IMR-90 (cell line): Measurements from ENCODE around the gene MLKL. TPM values are rescaled to one million over a fixed set of nuclear protein-coding genes. Genes with fewer than 3 reads are reported as not detected.

Experiments used
- ATAC-seq: fragments of 200-7000 bp; cut with Tn5 transposase; 2 replicates; pipeline ENCODE4 v1.9.1; 2020; ENCODE audit warnings: low read depth, mild to moderate bottlenecking, moderate library complexity
- BruUV-seq: library from RNA; stranded (reverse); fragments of 400-500 nt; replicated peaks from 2 replicates; lab custom pipeline; 2021; lab: Mats Ljungman, UMichigan
- CTCF ChIA-PET: fragments of 300-600 bp; formaldehyde crosslinking; extraction: SDS; loops from one replicate; lab custom pipeline; 2021; ENCODE audit warnings: antibody characterized with exemption; lab: Yijun Ruan, JAX
- POLR2A ChIA-PET: fragments of 300-600 bp; sonication (Branson Sonifier 250); formaldehyde crosslinking; loops from one replicate; lab custom pipeline; 2022; ENCODE audit warnings: antibody characterized with exemption; ENCODE audit not compliant: unreplicated experiment; lab: Charles Lee
- DNase-seq: peaks from one replicate; pipeline ENCODE4 v3.0.0; 2013
- H2AFZ ChIP-seq: replicated peaks from 2 replicates; pipeline ENCODE3; 2013; ENCODE audit warnings: low read length, mild to moderate bottlenecking; ENCODE audit not compliant: poor library complexity
- H2AK5ac ChIP-seq: 2 replicates; pipeline ENCODE4 v1.6.1; 2013; ENCODE audit warnings: low read depth, low read length, inconsistent platforms
- H2AK9ac ChIP-seq: replicated peaks from 2 replicates; pipeline ENCODE3; 2013; ENCODE audit warnings: mild to moderate bottlenecking, low read depth, low read length, moderate library complexity; ENCODE audit not compliant: poor library complexity
- H2BK120ac ChIP-seq: 2 replicates; pipeline ENCODE4 v1.6.1; 2013; ENCODE audit warnings: low read depth, low read length, inconsistent platforms
- H2BK15ac ChIP-seq: 3 replicates; pipeline ENCODE4 v1.6.1; 2013; ENCODE audit warnings: low read depth, low read length, inconsistent platforms
- H2BK20ac ChIP-seq: 2 replicates; pipeline ENCODE4 v1.6.1; 2013; ENCODE audit warnings: low read depth, mild to moderate bottlenecking, inconsistent platforms, low read length, moderate library complexity
- H2BK5ac ChIP-seq: 2 replicates; pipeline ENCODE4 v1.6.1; 2013; ENCODE audit warnings: mild to moderate bottlenecking, low read depth, low read length, inconsistent platforms; ENCODE audit not compliant: poor library complexity, severe bottlenecking
- H3K14ac ChIP-seq: replicated peaks from 2 replicates; pipeline ENCODE4 v1.6.1; 2013; ENCODE audit warnings: low read depth, low read length, inconsistent platforms
- H3K18ac ChIP-seq: 2 replicates; pipeline ENCODE4 v1.6.1; 2013; ENCODE audit warnings: low read depth, low read length, control low read depth
- H3K23ac ChIP-seq: 2 replicates; pipeline ENCODE4 v1.6.1; 2013; ENCODE audit warnings: low read depth, low read length, inconsistent platforms
- H3K27ac ChIP-seq: 2 replicates; pipeline ENCODE4 v1.5.1; 2013; ENCODE audit warnings: mild to moderate bottlenecking, control low read depth, low read length; ENCODE audit not compliant: insufficient read depth
- H3K27me3 ChIP-seq: 2 replicates; pipeline ENCODE4 v1.6.1; 2013; ENCODE audit warnings: low read length; ENCODE audit not compliant: control insufficient read depth, insufficient read depth
- H3K36me3 ChIP-seq: 2 replicates; pipeline ENCODE4 v1.6.1; 2013; ENCODE audit warnings: low read length, mixed read lengths; ENCODE audit not compliant: control insufficient read depth, insufficient read depth
- H3K4ac ChIP-seq: 2 replicates; pipeline ENCODE4 v1.6.1; 2013; ENCODE audit warnings: low read depth, low read length, inconsistent platforms
- H3K4me1 ChIP-seq: 2 replicates; pipeline ENCODE4 v1.6.1; 2013; ENCODE audit warnings: low read length, mixed read lengths; ENCODE audit not compliant: control insufficient read depth, insufficient read depth
- H3K4me2 ChIP-seq: 2 replicates; pipeline ENCODE4 v1.6.1; 2013; ENCODE audit warnings: low read depth, mild to moderate bottlenecking, control low read depth, low read length, moderate library complexity
- H3K4me3 ChIP-seq: 2 replicates; pipeline ENCODE4 v1.5.1; 2013; ENCODE audit warnings: low read depth, mild to moderate bottlenecking, control low read depth, low read length, moderate library complexity; ENCODE audit not compliant: insufficient read depth
- H3K56ac ChIP-seq: 2 replicates; pipeline ENCODE4 v1.6.1; 2013; ENCODE audit warnings: low read length, inconsistent platforms; ENCODE audit not compliant: insufficient read depth; ENCODE audit errors: extremely low read depth
- H3K79me1 ChIP-seq, 2 experiments: 2 replicates each; pipeline ENCODE4 v1.6.1; 2013; ENCODE audit warnings: low read length in 2 of 2, inconsistent platforms in 1 of 2, low read depth in 1 of 2
- H3K9ac ChIP-seq: 2 replicates; pipeline ENCODE4 v1.6.1; 2013; ENCODE audit warnings: low read depth, low read length, control low read depth
- H3K9me1 ChIP-seq: 2 replicates; pipeline ENCODE4 v1.6.1; 2013; ENCODE audit warnings: low read length, inconsistent platforms; ENCODE audit not compliant: insufficient read depth
- H3K9me3 ChIP-seq: 2 replicates; pipeline ENCODE4 v1.6.1; 2013; ENCODE audit warnings: low read length; ENCODE audit not compliant: control insufficient read depth, insufficient read depth
- H4K20me1 ChIP-seq: 2 replicates; pipeline ENCODE4 v1.6.1; 2013; ENCODE audit warnings: low read length, inconsistent platforms; ENCODE audit not compliant: insufficient read depth
- H4K5ac ChIP-seq: 2 replicates; pipeline ENCODE4 v1.6.1; 2013; ENCODE audit warnings: mild to moderate bottlenecking, low read depth, low read length, control low read depth
- H4K8ac ChIP-seq, 2 experiments: 2 replicates each; pipeline ENCODE4 v1.6.1; 2013; ENCODE audit warnings: low read depth in 2 of 2, low read length in 2 of 2, control low read depth in 1 of 2, inconsistent platforms in 1 of 2
- H4K91ac ChIP-seq: 2 replicates; pipeline ENCODE4 v1.6.1; 2013; ENCODE audit warnings: low read depth, low read length, inconsistent platforms; ENCODE audit not compliant: insufficient read depth
- BHLHE40 ChIP-seq: fragments of 150-350 bp; IDR thresholded peaks from 2 replicates; pipeline ENCODE4 v1.6.1; 2016; ENCODE audit warnings: mild to moderate bottlenecking, low read depth, low read length
- CEBPB ChIP-seq: IDR thresholded peaks from 2 replicates; pipeline ENCODE4 v1.6.1; 2012; ENCODE audit warnings: low read depth, low read length, improper control_type of control experiment
- CHD1 ChIP-seq: IDR thresholded peaks from 2 replicates; pipeline ENCODE4 v1.6.1; 2012; ENCODE audit warnings: low read depth, low read length, improper control_type of control experiment
- ELK1 ChIP-seq: fragments of 150-350 bp; IDR thresholded peaks from 2 replicates; pipeline ENCODE4 v1.6.1; 2016; ENCODE audit warnings: low read depth, mild to moderate bottlenecking, low read length, moderate library complexity, borderline replicate concordance
- FOS ChIP-seq: fragments of 150-350 bp; IDR thresholded peaks from 2 replicates; pipeline ENCODE4 v1.6.1; 2016; ENCODE audit warnings: low read depth, low read length
- MAFK ChIP-seq: IDR thresholded peaks from 2 replicates; pipeline ENCODE4 v1.6.1; 2012; ENCODE audit warnings: low read depth, low read length, improper control_type of control experiment
- MAZ ChIP-seq: IDR thresholded peaks from 2 replicates; pipeline ENCODE4 v1.6.1; 2012; ENCODE audit warnings: low read depth, mild to moderate bottlenecking, low read length, improper control_type of control experiment, moderate library complexity, borderline replicate concordance
- NFE2L2 ChIP-seq: fragments of 150-350 bp; IDR thresholded peaks from 2 replicates; pipeline ENCODE4 v1.6.1; 2016; ENCODE audit warnings: low read depth, mild to moderate bottlenecking, low read length
- RAD21 ChIP-seq: IDR thresholded peaks from 2 replicates; pipeline ENCODE4 v1.6.1; 2012; ENCODE audit warnings: low read length, improper control_type of control experiment
- RCOR1 ChIP-seq: IDR thresholded peaks from 2 replicates; pipeline ENCODE4 v1.6.1; 2012; ENCODE audit warnings: mild to moderate bottlenecking, low read length, improper control_type of control experiment; ENCODE audit not compliant: insufficient replicate concordance
- RFX5 ChIP-seq: IDR thresholded peaks from 2 replicates; pipeline ENCODE4 v1.8.0; 2012; ENCODE audit warnings: low read depth, mild to moderate bottlenecking, low read length, moderate library complexity
- SMC3 ChIP-seq: fragments of 150-350 bp; IDR thresholded peaks from 2 replicates; pipeline ENCODE4 v1.6.1; 2016; ENCODE audit warnings: low read depth, mild to moderate bottlenecking, antibody characterized with exemption, low read length, moderate library complexity
- WGBS, 2 experiments: methylation state at CpG; one replicate each; pipeline versions ENCODE4 v1.1.5 to v1.1.7; 2013; ENCODE audit warnings: missing lambda C conversion rate in 2 of 2; ENCODE audit not compliant: insufficient read length in 1 of 2; ENCODE audit errors: extremely low coverage in 2 of 2; 5-methylcytosine and 5-hydroxymethylcytosine counted together
- dilution Hi-C: fragments of 300-500 bp; cut with HindIII; formaldehyde crosslinking; loops from one replicate; pipeline ENCODE4 v1.14.3; 2018; ENCODE audit warnings: low sequenced_read_pairs; ENCODE audit not compliant: unreplicated experiment
- in situ Hi-C: fragments of 300-500 bp; cut with MboI; formaldehyde crosslinking; loops from 3 replicates; pipeline ENCODE4 v1.14.3; 2019; ENCODE audit warnings: low sequenced_read_pairs, inconsistent platforms, mixed read lengths
- intact Hi-C: fragments of 100-400 bp; cut with micrococcal nuclease; formaldehyde crosslinking; loops from 2 replicates; pipeline ENCODE4 v1.10.0; 2022
- polyA plus RNA-seq, 3 experiments: library from polyadenylated mRNA; depleted of rRNA; stranded (reverse); fragments of >200 nt; gene quantifications; 2 replicates each; pipeline ENCODE4 v1.2.3, GENCODE V29; 2012; ENCODE audit warnings: low replicate concordance in 1 of 3
- total RNA-seq: library from RNA; depleted of rRNA; stranded (reverse); fragments of >200 nt; gene quantifications from 2 replicates; pipeline ENCODE4 v1.2.3, GENCODE V29; 2012
- TF ChIP-seq, protein P1 (sequence below): fragments of 150-350 bp; IDR thresholded peaks from 2 replicates; pipeline ENCODE4 v1.6.1; 2017; ENCODE audit warnings: mild to moderate bottlenecking, antibody characterized with exemption, low read length, low read depth

MLKL gene
- total and polyA plus RNA-seq, 2 of the 4 experiments (the other 2 are of a cell fraction), result 3.6 to 4.5 TPM

GRCh38 chr16:74695450-74696422, 4.9 kb downstream of the MLKL start:
- dilution Hi-C loops (no loop called here), intact Hi-C loops (no loop called here), in situ Hi-C loops (no loop called here)
- ATAC-seq (peak; percentile 92), DNase-seq (peak; percentile 93)
- H2BK5ac ChIP-seq, result no peak overlapping the region
- H4K20me1 ChIP-seq, result no peaks in the 10 kb centered on the region
- H3K27me3 ChIP-seq, result no peaks in the 10 kb centered on the region
- H3K4me2 ChIP-seq, result peak overlapping the region; percentile 78
- H2AFZ ChIP-seq, result peak overlapping the region; percentile 92
- peak overlapping the region; percentile 29 for H3K9ac ChIP-seq
- H3K4ac ChIP-seq, result peak overlapping the region; percentile 30; the same call in 1 of the 2 replicates
- CTCF ChIA-PET, result no interaction called here
- no peak overlapping the region for H2BK15ac ChIP-seq
- H4K5ac ChIP-seq, result peak overlapping the region; percentile 16; the same call in 1 of the 2 replicates
- H3K9me1 ChIP-seq, result 0 out of 2 replicates have a peak, but pooled peaks cover 6% of the 10 kb centered on the region
- peaks cover 3% of the 10 kb centered on the region; the same call in 1 of the 2 replicates for H3K4me1 ChIP-seq
- no peak overlapping the region; the same call in 1 of the 2 replicates for H4K91ac ChIP-seq
- H3K79me1 ChIP-seq, result peaks cover 7 to 14% of the 10 kb centered on the region in 2 experiments; a peak in 3 of 4 replicates
- H3K9me3 ChIP-seq, result no peaks in the 10 kb centered on the region
- no peak overlapping the region for H3K56ac ChIP-seq
- POLR2A ChIA-PET, result interaction anchor here (0.6 kb wide), 1 partner anchor 54 kb away, joined by 21 read pairs; no protein-coding TSS in a partner anchor
- H2BK20ac ChIP-seq, result no peak overlapping the region
- H3K14ac ChIP-seq, result peak overlapping the region; percentile 55
- no peak overlapping the region for H3K18ac ChIP-seq
- peaks cover 1% of the 10 kb centered on the region; the same call in 1 of the 2 replicates for H3K36me3 ChIP-seq
- H2BK120ac ChIP-seq, result peak overlapping the region; percentile 27
- no TSS peak for BruUV-seq
- no peak overlapping the region for H2AK9ac ChIP-seq
- H3K4me3 ChIP-seq, result peak overlapping the region; percentile 43
- no peak overlapping the region for H3K27ac ChIP-seq
- no CpG with 5 or more reads among the region's 19 CpGs for WGBS, 2 experiments
- no peak overlapping the region for H3K23ac ChIP-seq
- peak overlapping the region; percentile 1 to 91; a peak in 3 of 4 replicates for H4K8ac ChIP-seq
- no peak overlapping the region for H2AK5ac ChIP-seq
- TF ChIP-seq MAFK (no peak), NFE2L2 (no peak), CHD1 (no peak), MAZ (no peak), BHLHE40 (no peak), CEBPB (peak; percentile 89), ELK1 (no peak), SMC3 (no peak), FOS (peak; percentile 43; the same call in 1 of the 2 replicates), RAD21 (no peak), RCOR1 (no peak), RFX5 (no peak)
- TF ChIP-seq, protein P1, sequence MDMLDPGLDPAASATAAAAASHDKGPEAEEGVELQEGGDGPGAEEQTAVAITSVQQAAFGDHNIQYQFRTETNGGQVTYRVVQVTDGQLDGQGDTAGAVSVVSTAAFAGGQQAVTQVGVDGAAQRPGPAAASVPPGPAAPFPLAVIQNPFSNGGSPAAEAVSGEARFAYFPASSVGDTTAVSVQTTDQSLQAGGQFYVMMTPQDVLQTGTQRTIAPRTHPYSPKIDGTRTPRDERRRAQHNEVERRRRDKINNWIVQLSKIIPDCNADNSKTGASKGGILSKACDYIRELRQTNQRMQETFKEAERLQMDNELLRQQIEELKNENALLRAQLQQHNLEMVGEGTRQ, result peak; percentile 99
